Spleen (tissue), 11 donors: ENCODE measurements around the gene SMIM12. TPM values are rescaled to one million over a fixed set of nuclear protein-coding genes. Genes with fewer than 3 reads are reported as not detected.

Experiments used
- DNase-seq: peaks from one replicate; pipeline ENCODE4 v3.0.0-alpha.2; 2020
- H3K27ac ChIP-seq, 8 donors: fragments of 200-600 bp; sonication (generic) in 7 of 8; 1 replicate in 4 of 8; 2 replicates in 4 of 8; pipeline versions ENCODE4 v1.5.0 to v1.8.0; 2016 to 2021; ENCODE audit warnings: inconsistent platforms in 4 of 8, mild to moderate bottlenecking in 4 of 8, moderate library complexity in 1 of 8
- H3K27me3 ChIP-seq, 7 donors: fragments of 200-600 bp; sonication (generic) in 6 of 7; replicated peaks in 1 of 7; 1 replicate in 4 of 7; 2 replicates in 3 of 7; pipeline versions ENCODE4 v1.5.0 to v1.8.0; 2016 to 2021; ENCODE audit warnings: inconsistent platforms in 3 of 7, mild to moderate bottlenecking in 1 of 7
- H3K36me3 ChIP-seq, 6 donors: fragments of 200-600 bp; sonication (generic) in 5 of 6; 1 replicate in 4 of 6; 2 replicates in 2 of 6; pipeline versions ENCODE4 v1.5.0 to v1.8.0; 2016 to 2021; ENCODE audit warnings: inconsistent platforms in 2 of 6
- H3K4me1 ChIP-seq, 6 donors: fragments of 200-600 bp; sonication (generic) in 5 of 6; 1 replicate in 3 of 6; 2 replicates in 3 of 6; pipeline versions ENCODE4 v1.5.0 to v1.8.0; 2016 to 2021; ENCODE audit warnings: inconsistent platforms in 3 of 6
- H3K4me3 ChIP-seq, 8 donors: fragments of 200-600 bp; sonication (generic) in 7 of 8; 1 replicate in 4 of 8; 2 replicates in 4 of 8; pipeline versions ENCODE4 v1.5.0 to v1.8.0; 2016 to 2021; ENCODE audit warnings: inconsistent platforms in 4 of 8, mild to moderate bottlenecking in 4 of 8, moderate library complexity in 2 of 8
- H3K9me3 ChIP-seq, 8 donors: fragments of 200-600 bp; sonication (generic) in 7 of 8; 1 replicate in 4 of 8; 2 replicates in 4 of 8; pipeline versions ENCODE4 v1.5.0 to v1.8.0; 2016 to 2021; ENCODE audit warnings: inconsistent platforms in 4 of 8
- CTCF ChIP-seq, 11 experiments: fragments of 200-600 bp in 7 of 11; fragments of 450-650 bp in 4 of 11; sonication (generic) in 4 of 11; IDR thresholded peaks in 8 of 11; conservative IDR thresholded peaks in 3 of 11; 1 replicate in 7 of 11; 2 replicates in 4 of 11; pipeline versions ENCODE4 v1.4.0 to v1.8.0; 2016 to 2021; ENCODE audit warnings: antibody characterized with exemption in 11 of 11, inconsistent platforms in 4 of 11, mild to moderate bottlenecking in 1 of 11
- POLR2A ChIP-seq, 3 donors: fragments of 450-650 bp; IDR thresholded peaks; one replicate each; pipeline ENCODE4 v1.5.1; 2017; ENCODE audit warnings: antibody characterized with exemption in 3 of 3, mild to moderate bottlenecking in 1 of 3
- POLR2AphosphoS5 ChIP-seq, 3 donors: sonication (generic); formaldehyde crosslinking; IDR thresholded peaks; one replicate each; pipeline ENCODE4 v1.5.1; 2017; ENCODE audit warnings: antibody characterized with exemption in 3 of 3
- WGBS, 5 donors: extraction: QIAGEN DNeasy Blood & Tissue Kit in 3 of 5; methylation state at CpG; one replicate each; pipeline versions ENCODE4 v1.1.5 to v1.1.7; 2013 to 2018; 5-methylcytosine and 5-hydroxymethylcytosine counted together
- intact Hi-C: fragments of 100-400 bp; cut with DNase I; formaldehyde crosslinking; loops from one replicate; pipeline ENCODE4 v1.15.0; 2023; ENCODE audit warnings: low total_unique reads
- polyA plus RNA-seq, 3 donors: library from polyadenylated mRNA; stranded (reverse); fragments of 200-250 nt; gene quantifications; one replicate each; pipeline ENCODE4 v1.2.1, GENCODE V29; 2013
- total RNA-seq, 7 donors: library from RNA; depleted of rRNA in 3 of 7; stranded (reverse); fragments of >200 nt in 3 of 7; fragmentation: NEBNext Ultra II Directional in 4 of 7; extraction: Animal tissue kit (Norgen Biotek cat#: 25700) in 4 of 7; gene quantifications; one replicate each; pipeline versions ENCODE4 v1.1.0 to v1.2.1, GENCODE V29; 2016 to 2021
- donor health status: healthy with polysubstance abuse.
- donor health status: DM: no; HTN: no; CAD: no; lungs with moderate emphysema.
- donor health status: DM: no; HTN: no; CAD: no.
- donor health status: Bipolar disorder and iron deficiency.
- donor health status: healthy.
- donor health status: DM: no; HTN: no; CAD: no.
- donor health status: DM: yes; HTN: yes; CAD: no.

Gene SMIM12
- total and polyA plus RNA-seq, 10 donors: 15.3 to 39.6 (median 33.3) TPM

GRCh38 chr1:34866762-34867109 lies 7.2 kb upstream of the SMIM12 start:
- Histone ChIP-seq H3K4me3 (peak overlapping the region; percentile 50 to 88 (median 71)), H3K4me1 (peaks cover 5 to 47% (median 20%) of the 10 kb centered on the region in 6 donors), H3K9me3 (no peaks in the 10 kb centered on the region), H3K36me3 (no peaks in the 10 kb centered on the region), H3K27me3 (peaks cover 0 to 6% (median 0%) of the 10 kb centered on the region in 7 donors), H3K27ac (peak overlapping the region; percentile 50 to 91 (median 88))
- TF ChIP-seq POLR2AphosphoS5 (IDR thresholded peaks at IDR 0.05) (no peak), POLR2A (IDR thresholded peaks at IDR 0.05) (no peak), CTCF (IDR thresholded peaks at IDR 0.05 in 8 of 11, conservative IDR thresholded peaks at IDR 0.05 in 3 of 11) (no peak)
- intact Hi-C loops: no loop called here
- WGBS, 5 donors: 18 to 28% (median 24%) methylated on average over 6 to 9 of the region's 9 CpGs
- DNase-seq: no peak

- Histone ChIP-seq H3K27me3 (peaks cover 0 to under 1% (median 0%) of the 10 kb centered on the region in 7 donors), H3K36me3 (no peaks in the 10 kb centered on the region), H3K27ac (peak overlapping the region; percentile 50 to 91 (median 88)), H3K4me3 (peak overlapping the region; percentile 50 to 88 (median 71)), H3K9me3 (no peaks in the 10 kb centered on the region), H3K4me1 (peaks cover 5 to 47% (median 20%) of the 10 kb centered on the region in 6 donors)
- TF ChIP-seq POLR2A (IDR thresholded peaks at IDR 0.05): no peak
- TF ChIP-seq CTCF (IDR thresholded peaks at IDR 0.05 in 8 of 11, conservative IDR thresholded peaks at IDR 0.05 in 3 of 11): peak; percentile 92 to 99 (median 96)
- peak; percentile 70 to 82 (median 77) for TF ChIP-seq POLR2AphosphoS5 (IDR thresholded peaks at IDR 0.05)
- intact Hi-C loops: no loop called here
- 1 to 3% (median 1%) methylated on average over 21 to 81 of the region's 81 CpGs for WGBS, 5 donors
- peak; percentile 98 for DNase-seq
These were observed 6.6 kb upstream of the SMIM12 start for GRCh38 chr1:34865981-34866761.

- Histone ChIP-seq H3K27me3 (no peaks in the 10 kb centered on the region), H3K36me3 (no peaks in the 10 kb centered on the region), H3K4me1 (peaks cover 5 to 49% (median 20%) of the 10 kb centered on the region in 6 donors), H3K4me3 (peak overlapping the region; percentile 50 to 88 (median 71)), H3K9me3 (no peaks in the 10 kb centered on the region), H3K27ac (peak overlapping the region; percentile 50 to 91 (median 88))
- no peak for DNase-seq
- intact Hi-C loops: no loop called here
- TF ChIP-seq CTCF (IDR thresholded peaks at IDR 0.05 in 8 of 11, conservative IDR thresholded peaks at IDR 0.05 in 3 of 11) (no peak), POLR2AphosphoS5 (IDR thresholded peaks at IDR 0.05) (no peak), POLR2A (IDR thresholded peaks at IDR 0.05) (no peak)
- WGBS, 5 donors: 16 to 21% (median 19%) methylated on average over 20 to 25 of the region's 25 CpGs
These were observed 6.0 kb upstream of the SMIM12 start for GRCh38 chr1:34865573-34865972.

- DNase-seq: no peak
- Histone ChIP-seq H3K4me3 (no peak overlapping the region), H3K4me1 (peaks cover 11 to 58% (median 27%) of the 10 kb centered on the region in 6 donors), H3K9me3 (no peaks in the 10 kb centered on the region), H3K27ac (peak overlapping the region in 1 of 8 donors; percentile 71), H3K27me3 (no peaks in the 10 kb centered on the region), H3K36me3 (no peaks in the 10 kb centered on the region)
- 87 to 94% (median 92%) methylated on average over 8 of the region's 8 CpGs for WGBS, 5 donors
- intact Hi-C loops: no loop called here
- TF ChIP-seq POLR2A (IDR thresholded peaks at IDR 0.05) (no peak), POLR2AphosphoS5 (IDR thresholded peaks at IDR 0.05) (no peak), CTCF (IDR thresholded peaks at IDR 0.05 in 8 of 11, conservative IDR thresholded peaks at IDR 0.05 in 3 of 11) (no peak)
These were observed 5.2 kb upstream of the SMIM12 start for GRCh38 chr1:34864759-34865158.
